NT2/D1 (cell line): ENCODE measurements around the gene ERICH4.

ENCODE experiments used
- DNase-seq: peaks from one replicate; pipeline ENCODE4 v3.0.0-alpha.2; 2011; ENCODE audit warnings: low read depth, low spot score
- H3K27me3 ChIP-seq: 2 replicates; pipeline ENCODE4 v1.6.0; 2011; ENCODE audit warnings: mild to moderate bottlenecking; ENCODE audit not compliant: insufficient read length, insufficient read depth
- H3K36me3 ChIP-seq: 2 replicates; pipeline ENCODE4 v1.6.1; 2011; ENCODE audit warnings: mild to moderate bottlenecking, low read length, mixed read lengths; ENCODE audit not compliant: insufficient read depth, insufficient read length
- H3K4me1 ChIP-seq: 2 replicates; pipeline ENCODE4 v1.5.1; 2011; ENCODE audit not compliant: insufficient read depth, insufficient read length
- H3K4me3 ChIP-seq: 2 replicates; pipeline ENCODE4 v1.5.1; 2011; ENCODE audit warnings: low read depth; ENCODE audit not compliant: insufficient read length
- H3K9ac ChIP-seq: 2 replicates; pipeline ENCODE4 v1.6.0; 2011; ENCODE audit warnings: low read depth; ENCODE audit not compliant: insufficient read length
- H3K9me3 ChIP-seq: 2 replicates; pipeline ENCODE4 v1.5.1; 2011; ENCODE audit warnings: mild to moderate bottlenecking, low read length; ENCODE audit not compliant: insufficient read depth
- SUZ12 ChIP-seq: IDR thresholded peaks from 2 replicates; pipeline ENCODE4 v1.6.1; 2011; ENCODE audit not compliant: insufficient read length, insufficient read depth; ENCODE audit errors: extremely low read depth
- YY1 ChIP-seq: IDR thresholded peaks from 2 replicates; pipeline ENCODE4 v1.6.1; 2011; ENCODE audit not compliant: insufficient read length, insufficient read depth
- ZNF274 ChIP-seq: IDR thresholded peaks from 2 replicates; pipeline ENCODE4 v1.6.1; 2011; ENCODE audit warnings: mild to moderate bottlenecking, low read depth, low read length

Gene ERICH4

DNA sequence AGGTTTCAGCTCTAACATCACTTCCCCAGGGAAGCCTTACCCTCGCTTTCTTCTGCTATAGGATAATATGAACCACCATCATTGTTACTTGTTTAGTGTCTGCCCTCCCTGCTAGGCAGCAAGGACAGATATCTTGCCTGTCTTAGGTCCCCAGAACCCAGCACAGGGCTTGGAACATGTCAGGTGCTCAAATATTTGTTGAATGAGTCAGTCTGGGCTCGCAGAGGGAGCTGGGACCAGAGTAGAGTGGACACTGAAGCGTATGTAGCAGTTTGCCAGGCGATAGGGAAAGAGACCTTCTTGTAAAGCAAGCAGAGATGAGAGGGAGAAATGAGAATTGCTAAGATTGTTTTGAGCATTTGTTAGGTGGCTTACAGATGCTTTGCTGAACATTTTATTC, 33.7 kb upstream of the ERICH4 start:
- DNase-seq: no peak
- Histone ChIP-seq H3K4me3 (no peak overlapping the region), H3K36me3 (peaks cover 16% of the 10 kb centered on the region), H3K4me1 (peaks cover 17% of the 10 kb centered on the region), H3K9ac (no peak overlapping the region), H3K9me3 (no peaks in the 10 kb centered on the region), H3K27me3 (no peaks in the 10 kb centered on the region)
- TF ChIP-seq ZNF274 (no peak), YY1 (no peak), SUZ12 (no peak)

- Histone ChIP-seq H3K4me1 (peaks cover 17% of the 10 kb centered on the region), H3K9me3 (no peaks in the 10 kb centered on the region), H3K27me3 (no peaks in the 10 kb centered on the region), H3K9ac (no peak overlapping the region), H3K36me3 (peaks cover 28% of the 10 kb centered on the region), H3K4me3 (no peak overlapping the region)
- TF ChIP-seq ZNF274: no peak
- no peak for TF ChIP-seq SUZ12
- no peak for TF ChIP-seq YY1
- no peak for DNase-seq
Measured at GRCh38 chr19:41410336-41411054, 32.5 kb upstream of the ERICH4 start.

DNA sequence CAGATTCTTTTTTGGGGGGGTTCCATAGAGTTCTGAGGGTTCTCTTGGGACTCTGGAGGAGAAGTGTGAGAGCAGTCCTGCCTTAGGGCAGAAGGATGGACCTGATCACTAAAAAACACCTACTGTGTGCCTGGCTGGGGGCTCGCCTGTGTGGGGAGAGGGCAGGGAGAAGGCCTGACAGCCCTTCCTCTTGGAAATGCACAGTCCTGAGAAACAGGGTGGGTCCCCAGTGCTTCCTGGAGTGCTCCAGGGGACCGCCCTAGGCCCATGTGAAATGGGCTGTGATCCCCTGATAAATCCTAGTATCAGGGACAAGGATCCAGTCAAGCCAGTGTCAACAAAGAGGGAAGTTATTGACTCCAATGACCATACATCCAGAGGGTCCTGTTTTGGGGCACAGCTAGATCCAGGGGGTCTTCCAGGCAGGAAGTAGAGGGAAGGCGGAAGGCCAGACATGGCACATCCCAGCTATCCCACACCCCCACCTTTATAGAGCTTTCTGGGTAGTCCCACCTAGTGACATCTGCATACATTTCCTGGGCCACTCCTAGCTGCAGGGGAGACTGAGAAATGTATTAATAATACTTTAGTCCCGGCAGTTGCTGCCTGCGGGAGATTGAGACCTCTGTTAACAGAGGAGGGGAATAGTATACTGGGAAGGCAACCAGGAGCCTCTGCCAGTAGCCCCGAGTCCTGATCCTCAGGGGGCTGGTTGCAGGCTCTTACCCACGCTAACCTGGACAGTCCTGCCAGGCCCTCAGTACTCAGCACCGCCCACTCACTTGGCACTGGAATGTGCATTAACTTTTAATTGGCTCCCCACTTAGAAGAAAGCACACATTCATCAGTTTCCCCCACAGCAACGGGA, 31.6 kb upstream of the ERICH4 start:
- Histone ChIP-seq H3K27me3 (no peaks in the 10 kb centered on the region), H3K4me3 (no peak overlapping the region), H3K4me1 (peaks cover 9% of the 10 kb centered on the region), H3K36me3 (peaks cover 28% of the 10 kb centered on the region), H3K9ac (no peak overlapping the region), H3K9me3 (no peaks in the 10 kb centered on the region)
- no peak for DNase-seq
- TF ChIP-seq SUZ12: no peak
- no peak for TF ChIP-seq ZNF274
- TF ChIP-seq YY1: no peak

DNA sequence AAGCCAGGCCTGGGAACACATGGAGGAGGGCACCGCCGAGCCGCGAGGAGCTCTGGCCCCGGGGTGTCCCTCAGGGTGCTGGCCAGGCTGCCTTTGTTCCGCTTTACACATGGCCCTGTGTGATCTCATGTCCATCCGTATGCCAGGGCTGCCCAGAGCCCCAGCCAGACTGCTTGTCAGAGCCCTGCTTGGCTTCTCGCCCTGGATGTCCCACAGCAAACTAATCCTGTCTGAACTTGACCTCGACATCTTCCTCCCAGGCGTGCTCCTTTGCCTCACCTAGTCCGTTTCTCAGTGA, 31.0 kb upstream of the ERICH4 start:
- Histone ChIP-seq H3K9me3 (no peaks in the 10 kb centered on the region), H3K4me1 (peaks cover 9% of the 10 kb centered on the region), H3K9ac (no peak overlapping the region), H3K4me3 (no peak overlapping the region), H3K27me3 (no peaks in the 10 kb centered on the region), H3K36me3 (peaks cover 28% of the 10 kb centered on the region)
- TF ChIP-seq SUZ12 (no peak), ZNF274 (no peak), YY1 (no peak)
- DNase-seq: no peak

- Histone ChIP-seq H3K9ac (no peak overlapping the region), H3K9me3 (no peaks in the 10 kb centered on the region), H3K27me3 (no peaks in the 10 kb centered on the region), H3K36me3 (peaks cover 30% of the 10 kb centered on the region), H3K4me3 (no peak overlapping the region), H3K4me1 (peaks cover 4% of the 10 kb centered on the region)
- TF ChIP-seq SUZ12: no peak
- TF ChIP-seq ZNF274: no peak
- no peak for TF ChIP-seq YY1
- DNase-seq: no peak
Measured at GRCh38 chr19:41412953-41413352, 30.0 kb upstream of the ERICH4 start.

GRCh38 chr19:41413947-41414346, 29.0 kb upstream of the ERICH4 start:
- Histone ChIP-seq H3K27me3 (no peaks in the 10 kb centered on the region), H3K9me3 (no peaks in the 10 kb centered on the region), H3K36me3 (peaks cover 32% of the 10 kb centered on the region), H3K4me3 (no peak overlapping the region), H3K4me1 (peaks cover 4% of the 10 kb centered on the region), H3K9ac (no peak overlapping the region)
- TF ChIP-seq SUZ12 (no peak), ZNF274 (no peak), YY1 (no peak)
- DNase-seq: no peak

DNA sequence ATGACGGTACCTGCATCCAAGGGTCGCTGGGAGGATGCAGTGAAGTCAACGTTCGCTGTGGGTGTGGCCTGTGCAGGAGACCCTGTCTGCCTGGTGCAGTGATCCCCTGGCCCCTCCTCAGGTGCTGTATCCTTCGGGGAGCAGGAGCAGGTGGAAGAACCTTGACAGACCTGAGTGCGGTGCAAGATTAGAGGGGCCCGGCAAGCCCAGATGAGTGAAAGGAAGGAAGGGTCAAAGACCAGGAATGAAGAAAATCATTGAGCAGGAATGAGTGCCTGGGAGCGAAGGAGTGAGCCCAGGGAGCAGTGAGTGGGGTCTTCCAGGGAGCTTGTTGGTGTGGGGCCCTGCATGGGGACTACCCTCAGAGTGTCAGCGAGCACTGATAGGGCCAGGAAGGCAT, 28.5 kb upstream of the ERICH4 start:
- Histone ChIP-seq H3K36me3 (peaks cover 35% of the 10 kb centered on the region), H3K27me3 (no peaks in the 10 kb centered on the region), H3K4me1 (no peaks in the 10 kb centered on the region), H3K4me3 (no peak overlapping the region), H3K9me3 (no peaks in the 10 kb centered on the region), H3K9ac (no peak overlapping the region)
- TF ChIP-seq ZNF274 (no peak), YY1 (no peak), SUZ12 (no peak)
- DNase-seq: no peak
